ENCODE results near the gene ACTG2.
"Not testable (repeated sequence)": the region's sequence is repeated elsewhere in the genome, so short reads cannot be mapped to it uniquely, and the experiment has no call there.

ACTG2 gene

DNA sequence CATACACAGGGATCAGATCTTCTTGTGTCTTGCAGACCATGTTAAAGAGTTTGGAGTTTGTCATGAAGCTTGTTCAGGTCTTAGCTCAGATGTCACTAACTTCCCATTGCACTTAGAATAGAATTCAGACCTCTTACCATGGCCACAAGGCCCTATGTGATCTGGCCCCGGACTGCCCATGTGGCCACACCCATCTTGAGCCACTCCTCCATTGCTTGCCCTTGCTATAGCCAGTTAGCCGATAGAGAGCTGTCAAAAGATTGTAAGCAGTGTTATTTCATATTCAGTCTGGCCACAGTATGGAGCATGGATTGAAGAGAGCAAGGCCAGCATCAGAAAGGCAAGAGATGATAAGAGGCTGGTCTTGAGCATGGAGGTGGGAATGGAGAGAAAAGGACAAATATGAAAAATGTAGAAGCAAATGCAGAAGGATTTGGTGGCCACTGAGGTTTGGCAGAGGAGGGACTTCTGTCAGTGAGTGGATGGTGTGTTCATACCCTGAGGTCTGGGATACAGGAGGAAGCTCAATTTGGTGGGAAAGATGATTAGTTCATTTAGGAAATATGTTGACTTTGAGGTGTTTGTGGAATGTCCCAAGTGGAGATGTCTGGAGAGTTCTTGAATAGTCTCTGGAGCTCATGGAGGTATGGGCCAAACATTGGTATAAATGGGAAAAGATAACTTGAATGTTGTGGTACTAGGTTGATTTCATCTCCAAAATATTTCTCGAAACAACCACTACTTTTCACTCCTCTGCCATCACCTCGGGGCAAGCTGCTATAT is 44.5 kb downstream of the ACTG2 start:
- no peak for DNase-seq (ENCODE audit: low read depth)

GRCh38 chr2:73937899-73938298 is 45.1 kb downstream of the ACTG2 start:
- DNase-seq (ENCODE audit: low read depth): no peak

DNA sequence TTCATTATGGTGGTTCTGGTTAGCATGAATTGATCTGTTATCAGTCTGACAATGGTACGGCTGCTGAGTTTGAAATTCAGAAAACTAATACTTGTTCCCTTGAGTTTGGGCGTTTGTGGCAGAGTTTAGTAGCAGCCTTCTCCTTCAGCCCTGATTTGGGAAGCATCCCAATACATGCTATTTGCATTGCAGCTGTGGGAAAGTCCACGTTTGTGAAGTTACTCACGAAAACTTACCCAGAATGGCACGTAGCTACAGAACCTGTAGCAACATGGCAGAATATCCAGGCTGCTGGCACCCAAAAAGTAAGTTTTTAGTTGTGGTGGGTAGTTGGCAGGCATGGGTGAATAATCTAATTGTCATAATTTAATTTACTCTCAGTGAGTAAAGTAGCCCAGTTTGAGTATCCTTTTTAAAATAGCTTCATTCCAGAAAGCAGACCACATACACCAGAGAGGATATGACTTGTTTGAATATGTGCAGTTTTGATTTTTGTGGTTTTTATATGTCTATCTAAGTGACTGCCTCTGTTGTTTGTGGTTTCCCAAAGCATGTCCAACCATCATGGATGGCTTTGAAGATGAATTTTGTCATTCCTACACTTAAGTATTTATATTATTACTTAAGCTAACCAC is 46.0 kb downstream of the ACTG2 start:
- DNase-seq (ENCODE audit: low read depth): no peak

DNA sequence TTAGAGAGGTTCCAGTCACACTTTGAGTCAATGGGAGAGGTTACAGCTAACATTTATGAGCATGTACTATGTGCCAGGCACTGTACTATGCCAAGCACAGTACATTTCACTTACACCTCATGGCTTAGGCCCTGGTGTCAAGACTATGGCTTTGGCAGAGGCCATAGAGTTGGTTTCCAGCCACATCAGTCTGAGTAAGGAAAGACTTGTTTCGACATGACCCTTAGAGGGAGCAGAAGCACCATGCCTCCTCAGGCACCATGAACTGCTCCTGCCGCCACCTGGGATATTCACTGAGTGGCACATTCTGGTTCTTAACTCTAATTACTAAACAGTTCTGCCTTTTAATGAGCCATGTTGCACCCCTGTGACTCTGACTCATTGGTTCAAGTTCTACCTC is 46.6 kb downstream of the ACTG2 start:
- no peak for DNase-seq (ENCODE audit: low read depth)

GRCh38 chr2:73940066-73940465 is 47.3 kb downstream of the ACTG2 start:
- not testable (repeated sequence) for DNase-seq (ENCODE audit: low read depth)

DNA sequence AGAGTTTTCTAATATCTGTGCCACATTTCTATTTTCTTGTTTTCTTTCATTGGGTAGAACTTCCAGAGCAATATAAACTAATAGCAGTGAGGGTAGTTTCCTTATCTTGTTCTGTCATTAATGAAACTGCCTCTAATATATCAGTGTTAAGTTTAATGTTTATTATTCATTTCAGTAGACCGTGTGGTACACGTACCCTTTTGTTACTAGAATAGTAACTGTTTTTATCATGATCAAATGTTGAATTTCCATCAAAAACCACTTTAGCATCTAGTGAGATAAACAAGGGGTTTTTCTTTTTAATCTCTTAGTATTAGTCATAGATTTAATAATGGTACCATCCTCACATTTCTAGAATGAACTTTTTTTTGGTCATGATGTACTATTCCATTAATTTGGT is 49.9 kb downstream of the ACTG2 start:
- DNase-seq (ENCODE audit: low read depth): no peak

- no peak for DNase-seq (ENCODE audit: low read depth)
These were observed 51.9 kb downstream of the ACTG2 start for GRCh38 chr2:73944714-73945113.

- no peak for DNase-seq (ENCODE audit: low read depth)
These were observed 53.4 kb downstream of the ACTG2 start for GRCh38 chr2:73946215-73946614.

- DNase-seq (ENCODE audit: low read depth): no peak
These were observed 53.9 kb downstream of the ACTG2 start for GRCh38 chr2:73946666-73947065.

- DNase-seq (ENCODE audit: low read depth): no peak
These were observed 54.7 kb downstream of the ACTG2 start for GRCh38 chr2:73947412-73948018.

DNA sequence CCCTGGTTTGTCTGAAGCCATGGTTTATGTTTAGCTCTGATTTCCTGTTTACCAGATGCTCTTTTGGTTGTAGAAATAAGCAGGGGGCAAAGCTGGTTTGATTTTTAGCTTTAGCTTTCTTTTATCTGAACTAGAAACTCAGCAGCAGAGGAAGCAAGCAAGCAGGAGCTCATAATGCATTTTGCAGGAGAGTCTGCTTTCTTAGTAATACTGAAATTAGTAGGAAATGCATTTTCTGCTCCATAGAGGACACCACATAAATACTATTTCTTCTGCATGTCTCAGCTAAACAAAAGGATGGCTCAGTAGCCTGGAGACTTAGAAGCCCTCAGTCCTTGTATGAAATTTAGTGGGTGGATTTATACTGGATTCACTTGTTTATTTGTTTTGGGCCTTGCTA is 57.0 kb downstream of the ACTG2 start:
- no peak for DNase-seq (ENCODE audit: low read depth)

DNA sequence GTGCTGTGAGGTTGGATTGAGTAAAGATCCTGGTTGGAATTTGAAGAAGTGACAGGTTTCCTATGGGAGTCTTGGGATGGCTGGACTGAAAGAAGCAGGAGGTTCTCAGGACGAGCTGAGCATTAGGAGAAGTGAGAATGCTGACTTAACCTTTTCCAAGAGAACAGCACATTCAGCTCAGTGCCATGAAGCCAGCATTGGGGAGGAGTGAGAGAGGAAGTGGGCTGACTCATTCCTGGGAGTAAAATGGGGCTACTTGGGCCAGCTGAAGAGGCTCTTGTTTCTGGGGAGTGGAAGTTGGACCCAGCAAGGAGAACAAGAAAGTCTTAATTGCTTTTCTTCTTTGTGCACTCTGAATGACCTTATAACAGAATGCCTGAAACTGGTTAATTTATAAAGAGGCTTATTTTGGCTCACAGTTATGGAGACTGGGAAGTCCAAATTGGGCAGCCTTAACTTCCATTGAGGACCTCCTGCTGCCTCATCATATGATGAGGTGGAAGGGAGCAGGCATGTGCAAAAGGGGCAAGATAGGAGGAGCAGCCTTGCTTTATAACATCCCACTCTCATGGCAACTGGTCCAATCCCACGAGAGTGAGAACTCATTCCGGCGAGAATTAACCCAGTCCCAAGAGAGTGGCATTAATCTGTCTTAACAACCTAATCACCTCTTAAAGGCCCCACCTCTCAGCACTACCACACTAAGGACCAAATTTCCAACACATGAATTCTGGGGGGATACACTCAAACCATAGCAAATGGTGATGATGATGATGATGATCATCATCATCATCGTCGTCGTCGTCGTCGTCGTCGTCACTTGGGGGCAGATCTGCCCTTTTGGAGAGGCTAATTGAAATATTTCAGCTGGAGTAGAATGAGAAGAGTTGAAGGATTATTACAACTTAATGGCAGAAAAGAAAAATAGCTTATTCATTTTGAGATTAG is 60.0 kb downstream of the ACTG2 start:
- no peak for DNase-seq (ENCODE audit: low read depth)

DNA sequence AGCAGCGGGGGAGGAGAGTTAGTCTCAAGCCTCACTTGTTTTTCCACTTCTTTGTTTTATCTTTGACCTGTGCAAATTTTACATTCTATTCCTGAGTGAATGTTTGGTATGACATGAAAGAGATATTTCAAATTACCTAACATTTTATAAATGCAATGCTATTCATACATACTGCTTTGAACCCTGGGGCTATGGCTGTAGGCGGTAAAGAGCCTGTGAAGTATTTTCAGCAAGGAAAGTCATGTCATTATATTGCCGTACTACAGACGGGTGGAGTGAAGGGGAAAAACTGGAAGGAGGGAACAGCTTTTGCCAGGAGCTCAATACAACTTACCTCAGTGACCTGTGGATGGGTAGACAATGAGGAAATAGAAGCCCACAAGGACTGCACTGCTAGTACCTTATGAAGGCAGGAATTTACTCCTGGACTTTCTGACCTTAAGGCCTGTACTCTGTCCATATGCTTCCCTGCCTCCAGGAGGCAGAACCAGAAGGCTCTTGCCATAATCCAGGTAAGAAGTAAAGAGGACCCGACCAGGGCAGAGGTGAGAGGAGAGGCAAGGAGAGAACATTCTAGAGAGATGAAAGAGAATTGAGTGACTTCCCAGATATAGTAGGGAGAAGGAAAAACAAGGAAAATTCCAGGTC is 63.5 kb downstream of the ACTG2 start:
- no peak for DNase-seq (ENCODE audit: low read depth)

DNA sequence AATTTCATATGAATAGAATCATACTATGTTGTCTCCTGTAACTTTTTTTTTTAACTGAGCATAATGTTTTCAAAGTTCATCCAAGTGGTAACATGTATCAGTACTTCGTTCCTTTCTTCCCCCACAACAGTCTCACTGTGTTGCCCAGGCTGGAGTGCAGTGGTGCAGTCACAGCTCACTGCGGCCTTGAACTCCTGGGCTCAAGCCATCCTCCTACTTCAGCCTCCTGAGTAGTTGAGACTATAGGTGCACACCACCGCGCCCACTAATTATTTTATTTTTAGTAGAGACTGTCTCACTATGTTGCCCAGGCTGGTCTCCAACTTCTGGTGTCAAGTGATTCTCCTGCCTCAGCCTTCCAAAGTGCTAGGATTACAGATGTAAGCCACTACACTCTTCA is 68.5 kb downstream of the ACTG2 start:
- no peak for DNase-seq (ENCODE audit: low read depth)

DNA sequence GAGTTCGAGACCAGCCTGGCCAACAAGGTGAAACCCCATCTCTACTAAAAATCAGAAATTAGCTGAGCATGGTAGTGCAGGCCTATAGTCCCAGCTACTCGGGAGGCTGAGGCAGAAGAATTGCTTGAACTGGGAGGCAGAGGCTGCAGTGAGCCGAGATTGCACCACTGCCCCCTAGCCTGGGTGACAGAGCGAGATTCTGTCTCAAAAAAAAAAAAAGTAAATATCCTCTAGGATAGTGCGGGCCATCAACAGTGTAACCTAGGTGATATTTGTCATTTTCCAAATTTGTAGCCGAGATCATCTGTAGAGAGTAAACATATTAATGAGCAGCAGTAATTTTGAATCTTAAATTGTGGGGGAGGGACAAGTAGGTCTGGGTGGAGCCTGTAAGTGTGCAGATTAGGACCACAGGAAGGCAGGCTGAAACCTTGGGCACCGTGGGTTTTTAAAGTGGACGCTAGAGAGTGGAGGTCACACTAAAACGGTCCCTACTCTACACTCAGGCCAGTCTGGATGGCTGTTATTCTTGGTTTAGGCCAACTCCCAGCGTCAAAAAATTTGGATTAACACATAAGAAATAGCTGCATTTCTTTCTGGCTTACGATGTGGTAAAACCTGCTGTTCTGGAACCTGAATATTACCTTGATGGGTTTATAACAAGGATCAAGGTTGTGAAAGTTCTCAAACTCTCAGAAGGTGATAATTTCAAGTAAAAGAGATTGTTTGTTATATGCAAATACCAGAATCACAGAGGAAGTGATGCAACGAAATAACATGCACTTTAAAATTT is 69.2 kb downstream of the ACTG2 start:
- no peak for DNase-seq (ENCODE audit: low read depth)

GRCh38 chr2:73962798-73963197 is 70.0 kb downstream of the ACTG2 start:
- DNase-seq (ENCODE audit: low read depth): no peak

- no peak for DNase-seq (ENCODE audit: low read depth)
These were observed 70.7 kb downstream of the ACTG2 start for GRCh38 chr2:73963385-73964120.

DNA sequence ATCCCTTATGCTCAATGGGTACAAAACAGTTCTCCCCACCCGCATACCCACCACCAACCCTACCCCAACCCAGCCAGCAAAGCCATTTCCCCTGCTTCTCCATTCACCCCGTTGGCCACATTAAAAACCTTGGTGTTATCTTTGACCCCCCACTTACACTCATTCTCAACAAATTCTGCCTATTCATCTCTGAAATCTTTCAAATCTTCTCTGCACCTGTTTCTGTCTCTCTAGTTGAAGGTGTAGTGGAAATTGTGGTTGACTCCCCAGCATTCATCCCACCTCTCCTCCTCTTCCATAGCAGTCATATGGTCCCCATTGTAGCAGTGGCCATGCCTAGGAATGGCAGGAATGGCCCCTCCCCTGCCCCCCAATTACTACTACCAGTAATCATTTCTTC is 71.4 kb downstream of the ACTG2 start:
- no peak for DNase-seq (ENCODE audit: low read depth)

- DNase-seq (ENCODE audit: low read depth): no peak
These were observed 72.2 kb downstream of the ACTG2 start for GRCh38 chr2:73965053-73965452.

- no peak for DNase-seq (ENCODE audit: low read depth)
These were observed 75.6 kb downstream of the ACTG2 start for GRCh38 chr2:73968357-73968937.
